Measurements from ENCODE around the gene SORL1.

DNA sequence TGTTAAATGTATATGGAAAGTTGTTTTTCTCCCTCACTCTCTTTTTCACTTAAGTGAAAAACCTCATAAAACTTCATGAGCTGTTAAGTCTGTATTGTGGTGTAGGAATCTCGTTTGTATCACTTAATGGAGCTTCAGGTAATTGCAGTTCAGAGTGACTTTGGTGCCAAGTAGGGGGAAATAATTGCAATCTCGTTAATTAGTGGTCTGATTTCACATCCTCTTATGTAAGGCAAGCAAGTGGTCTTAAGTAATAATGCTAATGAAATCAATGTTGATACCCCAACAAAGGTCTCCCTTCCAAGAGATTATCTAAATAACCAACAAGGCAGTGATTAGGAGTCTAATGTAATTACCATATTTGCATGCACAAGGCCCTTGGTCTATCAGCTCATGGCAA is 174.9 kb downstream of the SORL1 start:
- TF ChIP-seq, protein P1, sequence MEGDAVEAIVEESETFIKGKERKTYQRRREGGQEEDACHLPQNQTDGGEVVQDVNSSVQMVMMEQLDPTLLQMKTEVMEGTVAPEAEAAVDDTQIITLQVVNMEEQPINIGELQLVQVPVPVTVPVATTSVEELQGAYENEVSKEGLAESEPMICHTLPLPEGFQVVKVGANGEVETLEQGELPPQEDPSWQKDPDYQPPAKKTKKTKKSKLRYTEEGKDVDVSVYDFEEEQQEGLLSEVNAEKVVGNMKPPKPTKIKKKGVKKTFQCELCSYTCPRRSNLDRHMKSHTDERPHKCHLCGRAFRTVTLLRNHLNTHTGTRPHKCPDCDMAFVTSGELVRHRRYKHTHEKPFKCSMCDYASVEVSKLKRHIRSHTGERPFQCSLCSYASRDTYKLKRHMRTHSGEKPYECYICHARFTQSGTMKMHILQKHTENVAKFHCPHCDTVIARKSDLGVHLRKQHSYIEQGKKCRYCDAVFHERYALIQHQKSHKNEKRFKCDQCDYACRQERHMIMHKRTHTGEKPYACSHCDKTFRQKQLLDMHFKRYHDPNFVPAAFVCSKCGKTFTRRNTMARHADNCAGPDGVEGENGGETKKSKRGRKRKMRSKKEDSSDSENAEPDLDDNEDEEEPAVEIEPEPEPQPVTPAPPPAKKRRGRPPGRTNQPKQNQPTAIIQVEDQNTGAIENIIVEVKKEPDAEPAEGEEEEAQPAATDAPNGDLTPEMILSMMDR (IDR thresholded peaks at IDR 0.05): no peak
- no peak for TF ChIP-seq EP300 (IDR thresholded peaks at IDR 0.05)
